Renal cortex interstitium (tissue), 11 donors: ENCODE measurements around the gene FFAR2. TPM values are rescaled to one million over a fixed set of nuclear protein-coding genes. Genes with fewer than 3 reads are reported as not detected.
"Not testable (repeated sequence)": the region's sequence is repeated elsewhere in the genome, so short reads cannot be mapped to it uniquely, and the experiment has no call there.

Experiments used
- DNase-seq, 11 donors: peaks; one replicate each; pipeline ENCODE4 v3.0.0-alpha.2; 2013; ENCODE audit warnings: low read depth in 9 of 11, low spot score in 4 of 11; ENCODE audit errors: extremely low read depth in 1 of 11
- polyA plus RNA-seq, 3 donors: library from polyadenylated mRNA; unstranded; fragments of 120-200 nt; gene quantifications; one replicate each; pipeline ENCODE4 v1.2.1, GENCODE V29; 2013; ENCODE audit not compliant: insufficient read length in 3 of 3

FFAR2 gene
- polyA plus RNA-seq, 3 donors: 0.32 to 0.84 (median 0.55) TPM

GRCh38 chr19:35445826-35446593 is 2.0 kb upstream of the FFAR2 start:
- no peak for DNase-seq

GRCh38 chr19:35449359-35450043 is 1.4 kb downstream of the FFAR2 start:
- no peak for DNase-seq

GRCh38 chr19:35451338-35452096 is 3.5 kb downstream of the FFAR2 start:
- no peak for DNase-seq

GRCh38 chr19:35454663-35455062 is 6.6 kb downstream of the FFAR2 start:
- DNase-seq: no peak

- DNase-seq: no peak
These were observed 7.7 kb downstream of the FFAR2 start for GRCh38 chr19:35455616-35456201.

GRCh38 chr19:35457173-35457572 is 9.1 kb downstream of the FFAR2 start:
- no peak for DNase-seq

GRCh38 chr19:35458192-35458591 is 10.1 kb downstream of the FFAR2 start:
- DNase-seq: no peak

- DNase-seq: no peak
These were observed 10.8 kb downstream of the FFAR2 start for GRCh38 chr19:35458731-35459391.

- DNase-seq: peak in 2 of 11 donors; percentile 36 to 58
These were observed 11.5 kb downstream of the FFAR2 start for GRCh38 chr19:35459414-35460082.

- no peak for DNase-seq
These were observed 12.6 kb downstream of the FFAR2 start for GRCh38 chr19:35460608-35461007.

- DNase-seq: no peak
These were observed 13.0 kb downstream of the FFAR2 start for GRCh38 chr19:35461060-35461459.

- not testable (repeated sequence) for DNase-seq
These were observed 13.7 kb downstream of the FFAR2 start for GRCh38 chr19:35461788-35462187.

- no peak for DNase-seq
These were observed 14.5 kb downstream of the FFAR2 start for GRCh38 chr19:35462476-35462953.

GRCh38 chr19:35462956-35463355 is 14.9 kb downstream of the FFAR2 start:
- not testable (repeated sequence) for DNase-seq

GRCh38 chr19:35466259-35466658 is 18.2 kb downstream of the FFAR2 start:
- DNase-seq: no peak

GRCh38 chr19:35468637-35469036 is 20.6 kb downstream of the FFAR2 start:
- DNase-seq: peak in 1 of 11 donors; percentile 28

- DNase-seq: no peak
These were observed 22.1 kb downstream of the FFAR2 start for GRCh38 chr19:35470128-35470527.

- DNase-seq: not testable (repeated sequence)
These were observed 23.0 kb downstream of the FFAR2 start for GRCh38 chr19:35471075-35471474.
